H9 (cell line): Measurements from ENCODE around the gene CTSW. TPM values are rescaled to one million over a fixed set of nuclear protein-coding genes. Genes with fewer than 3 reads are reported as not detected.

ENCODE experiments used
- DNase-seq: peaks from one replicate; pipeline ENCODE4 v3.0.0-alpha.2; 2017
- H2AFZ ChIP-seq: one replicate; pipeline ENCODE4 v1.6.1; 2013; ENCODE audit warnings: mild to moderate bottlenecking, low read length, control low read depth, moderate library complexity
- H2AK5ac ChIP-seq: 2 replicates; pipeline ENCODE4 v1.6.1; 2013; ENCODE audit warnings: low read length, control low read depth, mixed read lengths; ENCODE audit not compliant: insufficient read length
- H2BK120ac ChIP-seq: one replicate; pipeline ENCODE4 v1.6.1; 2013; ENCODE audit warnings: low read depth, mild to moderate bottlenecking, low read length, control low read depth, inconsistent platforms; ENCODE audit not compliant: poor library complexity, severe bottlenecking
- H2BK12ac ChIP-seq: 2 replicates; pipeline ENCODE4 v1.6.1; 2013; ENCODE audit warnings: low read length, control low read depth, mixed read lengths, low read depth; ENCODE audit not compliant: insufficient read length
- H2BK15ac ChIP-seq: 2 replicates; pipeline ENCODE4 v1.6.1; 2013; ENCODE audit warnings: low read depth, low read length, control low read depth
- H2BK20ac ChIP-seq: one replicate; pipeline ENCODE4 v1.6.1; 2013; ENCODE audit warnings: low read depth, mild to moderate bottlenecking, low read length, control low read depth, inconsistent platforms; ENCODE audit not compliant: poor library complexity, severe bottlenecking
- H2BK5ac ChIP-seq: 2 replicates; pipeline ENCODE4 v1.6.1; 2013; ENCODE audit warnings: low read length, control low read depth, mixed read lengths; ENCODE audit not compliant: insufficient read length
- H3K14ac ChIP-seq: 2 replicates; pipeline ENCODE4 v1.6.1; 2013; ENCODE audit warnings: low read length, control low read depth; ENCODE audit not compliant: insufficient read depth
- H3K18ac ChIP-seq: 2 replicates; pipeline ENCODE4 v1.6.1; 2013; ENCODE audit warnings: low read depth, mild to moderate bottlenecking, mixed read lengths, low read length, control low read depth; ENCODE audit not compliant: insufficient read length
- H3K23ac ChIP-seq: 2 replicates; pipeline ENCODE4 v1.6.1; 2013; ENCODE audit warnings: low read length, control low read depth, mixed read lengths, low read depth; ENCODE audit not compliant: insufficient read length
- H3K23me2 ChIP-seq: 2 replicates; pipeline ENCODE4 v1.6.1; 2013; ENCODE audit warnings: low read depth, mild to moderate bottlenecking, mixed read lengths, low read length, control low read depth; ENCODE audit not compliant: insufficient read length, poor library complexity, severe bottlenecking
- H3K27ac ChIP-seq: 2 replicates; pipeline ENCODE4 v1.5.1; 2013; ENCODE audit warnings: low read length, control low read depth, mixed read lengths, low read depth; ENCODE audit not compliant: insufficient read length
- H3K27me3 ChIP-seq: 2 replicates; pipeline ENCODE4 v1.6.1; 2013; ENCODE audit warnings: low read length, control low read depth, inconsistent platforms; ENCODE audit not compliant: insufficient read depth
- H3K4ac ChIP-seq: 2 replicates; pipeline ENCODE4 v1.6.1; 2013; ENCODE audit warnings: low read depth, mild to moderate bottlenecking, control low read depth, inconsistent platforms, low read length, moderate library complexity
- H3K4me1 ChIP-seq: 2 replicates; pipeline ENCODE4 v1.6.1; 2013; ENCODE audit warnings: low read length, control low read depth, inconsistent platforms; ENCODE audit not compliant: insufficient read depth
- H3K4me2 ChIP-seq: 2 replicates; pipeline ENCODE4 v1.6.1; 2013; ENCODE audit warnings: low read length, control low read depth, mixed read lengths; ENCODE audit not compliant: insufficient read length, insufficient read depth
- H3K56ac ChIP-seq: 2 replicates; pipeline ENCODE4 v1.6.1; 2013; ENCODE audit warnings: low read depth, mild to moderate bottlenecking, mixed read lengths, low read length, control low read depth; ENCODE audit not compliant: insufficient read length
- H3K79me1 ChIP-seq: 2 replicates; pipeline ENCODE4 v1.6.1; 2013; ENCODE audit warnings: low read depth, mild to moderate bottlenecking, moderate library complexity, low read length, control low read depth, inconsistent platforms; ENCODE audit not compliant: insufficient read depth, poor library complexity, severe bottlenecking
- H3K79me2 ChIP-seq: 2 replicates; pipeline ENCODE4 v1.6.1; 2013; ENCODE audit warnings: low read length, control low read depth, inconsistent platforms; ENCODE audit not compliant: insufficient read depth
- H3K9ac ChIP-seq: 2 replicates; pipeline ENCODE4 v1.6.1; 2013; ENCODE audit warnings: low read length, control low read depth, mixed read lengths; ENCODE audit not compliant: insufficient read length; ENCODE audit errors: extremely low read depth
- H3K9me3 ChIP-seq: one replicate; pipeline ENCODE4 v1.6.1; 2013; ENCODE audit warnings: low read depth, low read length, inconsistent platforms; ENCODE audit not compliant: control insufficient read depth
- H3T11ph ChIP-seq: one replicate; pipeline ENCODE4 v1.6.1; 2013; ENCODE audit warnings: mild to moderate bottlenecking, low read length, control low read depth, inconsistent platforms
- H4K20me1 ChIP-seq: one replicate; pipeline ENCODE4 v1.6.1; 2013; ENCODE audit not compliant: control insufficient read depth, insufficient read length, insufficient read depth
- H4K5ac ChIP-seq: 2 replicates; pipeline ENCODE4 v1.6.1; 2013; ENCODE audit warnings: low read depth, mild to moderate bottlenecking, mixed read lengths, low read length, control low read depth; ENCODE audit not compliant: insufficient read length
- H4K8ac ChIP-seq: replicated peaks from 2 replicates; pipeline ENCODE4 v1.6.1; 2013; ENCODE audit warnings: low read length, control low read depth, mixed read lengths, low read depth; ENCODE audit not compliant: insufficient read length
- H4K91ac ChIP-seq: 2 replicates; pipeline ENCODE4 v1.6.1; 2013; ENCODE audit warnings: low read depth, mild to moderate bottlenecking, moderate library complexity, mixed read lengths, low read length, control low read depth; ENCODE audit not compliant: insufficient read length
- H3K27ac Mint-ChIP-seq, 3 experiments: 2 replicates in 2 of 3; 3 replicates in 1 of 3; pipeline ENCODE4 v1.8.0; 2020 to 2021; ENCODE audit warnings: mixed read lengths in 3 of 3, mild to moderate bottlenecking in 1 of 3, moderate library complexity in 1 of 3
- H3K27me3 Mint-ChIP-seq: 2 replicates; pipeline ENCODE4 v1.8.0; 2021; ENCODE audit warnings: low read depth, mild to moderate bottlenecking, moderate library complexity, mixed read lengths
- H3K36me3 Mint-ChIP-seq, 3 experiments: 2 replicates in 2 of 3; 3 replicates in 1 of 3; pipeline ENCODE4 v1.8.0; 2020 to 2021; ENCODE audit warnings: low read depth in 3 of 3, mixed read lengths in 3 of 3; ENCODE audit not compliant: insufficient read depth in 1 of 3
- H3K4me1 Mint-ChIP-seq, 2 experiments: 2 replicates each; pipeline ENCODE4 v1.8.0; 2020; ENCODE audit warnings: mixed read lengths in 2 of 2
- H3K4me3 Mint-ChIP-seq, 2 experiments: 2 replicates in 1 of 2; 3 replicates in 1 of 2; pipeline ENCODE4 v1.8.0; 2020 to 2021; ENCODE audit warnings: mild to moderate bottlenecking in 2 of 2, mixed read lengths in 2 of 2, moderate library complexity in 1 of 2
- H3K9me3 Mint-ChIP-seq, 2 experiments: 2 replicates in 1 of 2; 3 replicates in 1 of 2; pipeline ENCODE4 v1.8.0; 2020; ENCODE audit warnings: mild to moderate bottlenecking in 2 of 2, mixed read lengths in 2 of 2, moderate library complexity in 1 of 2
- CTCF ChIP-seq: fragments of 200-600 bp; sonication (generic); conservative IDR thresholded peaks from 3 replicates; pipeline ENCODE4 v1.8.0; 2021; ENCODE audit warnings: antibody characterized with exemption, mild to moderate bottlenecking
- WGBS: extraction: QIAGEN DNeasy Blood & Tissue Kit; methylation state at CpG from one replicate; pipeline ENCODE4 v1.1.7; 2013; ENCODE audit warnings: missing lambda C conversion rate, low lambda C conversion rate, mixed read lengths; ENCODE audit not compliant: insufficient read length; ENCODE audit errors: extremely low coverage; 5-methylcytosine and 5-hydroxymethylcytosine counted together
- total RNA-seq: library from RNA; stranded (reverse); gene quantifications from 2 replicates; pipeline ENCODE4 v1.2.1, GENCODE V29; 2021

CTSW gene
- total RNA-seq, 1 experiment from 2014 or later: not detected

- Histone ChIP-seq H2BK20ac (no peak overlapping the region), H4K20me1 (no peaks in the 10 kb centered on the region), H3K79me1 (no peaks in the 10 kb centered on the region), H2BK120ac (no peak overlapping the region), H3K4ac (no peak overlapping the region), H2BK12ac (no peak overlapping the region), H3K9me3 (no peaks in the 10 kb centered on the region), H3K27me3 (peaks cover 8% of the 10 kb centered on the region; the same call in 1 of the 2 replicates), H3K4me1 (no peaks in the 10 kb centered on the region), H2AK5ac (no peak overlapping the region), H3K18ac (no peak overlapping the region), H4K8ac (no peak overlapping the region), H3K27ac (no peak overlapping the region), H3K23me2 (peaks cover 15% of the 10 kb centered on the region), H3K14ac (no peak overlapping the region), H3K23ac (no peak overlapping the region), H2BK5ac (no peak overlapping the region), H3K56ac (no peak overlapping the region), H3K4me2 (no peak overlapping the region), H2BK15ac (no peak overlapping the region), H2AFZ (no peak overlapping the region), H4K5ac (no peak overlapping the region), H3K9ac (no peak overlapping the region), H4K91ac (no peak overlapping the region), H3T11ph (no peak overlapping the region), H3K79me2 (no peaks in the 10 kb centered on the region)
- Mint-ChIP-seq H3K4me3 (0 out of 5 replicates have a peak overlapping the region, but pooled peaks of 1 of the 2 experiments have one; percentile 19), H3K4me1 (peaks cover 22 to 29% of the 10 kb centered on the region in 2 experiments), H3K27me3 (peaks cover 37% of the 10 kb centered on the region), H3K36me3 (peaks cover 0 to 37% (median 0%) of the 10 kb centered on the region in 3 experiments; a peak in 2 of 7 replicates), H3K27ac (no peak overlapping the region), H3K9me3 (no peaks in the 10 kb centered on the region)
- no peak for TF ChIP-seq CTCF
- DNase-seq: no peak
- WGBS: no CpG with 5 or more reads among the region's 14 CpGs
Measured at GRCh38 chr11:65896034-65896999, 16.7 kb downstream of the CTSW start.
